ENCODE data around the gene RASSF7.
A peak's percentile ranks its signal among the peaks of the same experiment; 100 is the strongest.
"Not testable (repeated sequence)": the region's sequence is repeated elsewhere in the genome, so short reads cannot be mapped to it uniquely, and the experiment has no call there.

Gene RASSF7, protein sequence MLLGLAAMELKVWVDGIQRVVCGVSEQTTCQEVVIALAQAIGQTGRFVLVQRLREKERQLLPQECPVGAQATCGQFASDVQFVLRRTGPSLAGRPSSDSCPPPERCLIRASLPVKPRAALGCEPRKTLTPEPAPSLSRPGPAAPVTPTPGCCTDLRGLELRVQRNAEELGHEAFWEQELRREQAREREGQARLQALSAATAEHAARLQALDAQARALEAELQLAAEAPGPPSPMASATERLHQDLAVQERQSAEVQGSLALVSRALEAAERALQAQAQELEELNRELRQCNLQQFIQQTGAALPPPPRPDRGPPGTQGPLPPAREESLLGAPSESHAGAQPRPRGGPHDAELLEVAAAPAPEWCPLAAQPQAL

DNA sequence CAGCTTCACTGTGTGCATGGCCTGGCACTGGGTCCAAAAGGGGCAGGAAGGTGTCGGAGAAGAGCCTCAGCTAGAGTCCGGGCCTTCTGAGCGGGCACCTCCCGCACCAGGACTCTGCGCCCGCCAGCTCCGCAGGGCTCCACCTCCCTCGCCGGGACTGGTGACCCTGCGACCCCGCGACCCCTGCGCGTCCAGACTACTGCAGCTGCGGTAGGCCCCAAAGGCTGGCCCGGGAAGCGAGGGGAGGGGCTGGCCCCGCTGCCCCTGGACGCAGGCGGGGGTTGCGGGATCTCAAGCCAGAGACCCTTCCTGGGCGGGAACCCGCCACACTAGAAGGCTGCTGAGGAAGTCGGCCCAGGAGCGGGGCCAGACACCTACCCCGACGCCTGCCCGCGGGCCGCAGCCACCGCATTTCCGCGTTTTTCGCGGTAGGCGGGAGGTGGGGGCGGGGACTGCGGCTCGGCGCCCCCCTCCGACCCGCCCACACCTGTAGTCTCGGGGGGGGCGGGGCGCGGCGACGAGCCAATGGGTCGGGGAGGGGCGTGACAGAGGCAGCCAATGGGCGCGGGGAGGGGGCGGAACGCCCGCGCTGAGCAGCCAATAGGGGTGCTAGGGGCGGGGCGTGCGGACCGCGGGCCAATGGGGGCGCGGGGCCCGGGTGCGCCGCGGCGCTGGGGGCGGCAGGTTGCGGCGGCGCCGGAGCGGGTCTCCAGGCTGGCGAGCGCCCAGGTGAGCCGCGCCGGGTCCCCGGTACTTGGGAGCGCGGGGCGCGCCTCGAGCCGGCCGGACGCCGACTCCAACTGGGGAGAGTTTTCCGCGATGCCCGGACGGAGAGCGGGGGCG, at the start of gene RASSF7, which contains the start of gene LMNTD2:
TSS of gene RASSF7 (plus strand) at position 666 of the 843 bp plus-strand sequence. CDS start 799 bp downstream, outside the sequence.
TSS of gene LMNTD2 (minus strand) at position 434 of the 843 bp plus-strand sequence. CDS start at position 412, 22 bp downstream.
- DNase-seq (ENCODE audit: low read depth) = peak; percentile 51

DNA sequence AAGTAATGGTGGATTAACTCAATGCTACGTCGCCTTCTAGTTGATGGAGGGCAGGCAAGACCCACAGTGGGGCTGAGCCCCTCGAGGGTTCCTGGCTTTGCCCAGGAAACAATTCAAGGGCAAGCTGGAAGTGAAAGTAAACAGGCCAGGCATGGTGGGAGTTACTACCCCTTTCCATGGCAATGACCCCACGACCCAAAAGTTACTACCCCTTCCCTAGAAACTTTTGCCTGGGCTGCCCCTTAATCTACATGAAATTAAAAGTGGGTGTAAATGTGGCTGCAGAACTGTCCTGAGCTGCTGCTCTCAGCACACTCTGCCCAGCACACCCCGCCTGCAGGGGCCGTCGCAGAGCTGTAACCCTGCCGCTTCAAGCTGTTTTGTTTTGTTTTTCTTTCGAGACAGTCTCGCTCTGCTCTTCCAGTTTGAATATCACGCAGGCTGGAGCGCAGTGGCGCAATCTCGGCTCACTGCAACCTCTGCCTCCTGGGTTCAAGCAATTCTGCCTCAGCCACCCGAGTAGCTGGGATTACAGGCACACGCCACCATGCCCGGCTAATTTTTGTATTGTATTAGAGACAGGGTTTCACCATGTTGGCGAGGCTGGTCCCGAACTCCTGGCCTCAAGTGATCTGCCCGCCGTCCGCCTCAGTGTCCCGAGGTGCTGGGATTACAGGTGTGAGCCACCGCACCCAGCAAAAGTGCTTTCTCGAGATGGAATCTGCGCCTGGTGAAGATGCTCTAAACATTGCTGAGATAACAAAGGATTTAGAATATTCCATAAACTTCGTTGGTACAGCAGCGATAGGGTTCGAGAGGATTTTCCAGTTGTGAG, 47.8 kb upstream of the RASSF7 start:
- DNase-seq (ENCODE audit: low read depth) = no peak

DNA sequence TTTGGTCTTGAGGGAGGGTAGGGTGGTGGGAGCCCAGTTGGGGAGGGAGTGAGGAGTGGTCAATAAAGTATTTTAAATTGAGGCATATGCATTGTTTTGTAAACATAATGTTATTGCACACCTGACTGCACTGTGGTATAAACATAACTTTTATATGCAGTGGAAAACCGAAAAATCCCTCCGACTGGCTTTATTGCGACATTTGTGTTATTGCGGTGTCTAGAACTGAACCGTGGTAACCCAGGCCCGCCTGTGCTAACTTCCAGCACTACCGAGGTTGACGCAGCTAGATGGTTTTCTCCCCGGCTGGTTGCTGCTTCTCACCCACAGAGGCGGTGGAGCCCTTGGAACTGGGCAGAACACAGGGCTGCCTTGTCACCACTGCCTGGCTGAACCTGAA, 46.2 kb upstream of the RASSF7 start:
- DNase-seq (ENCODE audit: low read depth) = no peak

DNA sequence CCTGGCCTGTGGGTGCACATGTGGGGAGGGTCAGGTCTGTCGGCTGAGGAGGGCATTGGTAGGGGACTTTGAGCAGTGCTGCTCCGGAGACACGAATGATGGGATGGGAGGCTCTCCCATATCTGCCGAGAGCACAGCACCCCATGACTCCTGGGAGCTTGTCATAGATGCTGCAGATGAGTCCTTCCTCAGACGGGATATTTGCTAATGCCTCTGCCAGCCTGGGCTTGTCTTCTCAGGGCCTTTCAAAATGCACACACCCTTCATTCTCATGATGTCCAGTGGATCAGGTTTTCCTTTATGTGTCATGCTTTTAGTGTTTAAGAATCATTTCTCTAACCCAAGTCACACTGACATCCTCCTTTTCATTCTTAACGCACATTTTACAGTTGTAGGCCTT, 45.6 kb upstream of the RASSF7 start:
- DNase-seq (ENCODE audit: low read depth) = no peak

DNA sequence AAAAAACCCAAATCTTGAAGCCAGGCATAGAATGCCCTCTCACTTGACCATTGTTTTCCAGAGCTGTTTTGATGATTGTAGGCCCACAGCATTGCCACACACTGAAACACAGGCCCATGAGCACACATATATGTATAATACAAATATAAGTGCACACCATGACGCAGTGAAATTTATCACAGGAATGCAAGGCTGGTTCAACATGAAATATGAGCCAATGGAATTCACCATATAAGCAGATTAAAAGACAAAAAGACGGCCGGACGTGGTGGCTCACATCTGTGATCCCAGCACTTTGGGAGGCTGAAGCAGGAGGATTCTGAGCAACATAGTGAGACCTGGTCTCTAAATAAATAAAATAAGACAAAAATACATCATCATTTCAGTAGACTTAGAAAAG, 44.4 kb upstream of the RASSF7 start:
- DNase-seq (ENCODE audit: low read depth) = no peak

DNA sequence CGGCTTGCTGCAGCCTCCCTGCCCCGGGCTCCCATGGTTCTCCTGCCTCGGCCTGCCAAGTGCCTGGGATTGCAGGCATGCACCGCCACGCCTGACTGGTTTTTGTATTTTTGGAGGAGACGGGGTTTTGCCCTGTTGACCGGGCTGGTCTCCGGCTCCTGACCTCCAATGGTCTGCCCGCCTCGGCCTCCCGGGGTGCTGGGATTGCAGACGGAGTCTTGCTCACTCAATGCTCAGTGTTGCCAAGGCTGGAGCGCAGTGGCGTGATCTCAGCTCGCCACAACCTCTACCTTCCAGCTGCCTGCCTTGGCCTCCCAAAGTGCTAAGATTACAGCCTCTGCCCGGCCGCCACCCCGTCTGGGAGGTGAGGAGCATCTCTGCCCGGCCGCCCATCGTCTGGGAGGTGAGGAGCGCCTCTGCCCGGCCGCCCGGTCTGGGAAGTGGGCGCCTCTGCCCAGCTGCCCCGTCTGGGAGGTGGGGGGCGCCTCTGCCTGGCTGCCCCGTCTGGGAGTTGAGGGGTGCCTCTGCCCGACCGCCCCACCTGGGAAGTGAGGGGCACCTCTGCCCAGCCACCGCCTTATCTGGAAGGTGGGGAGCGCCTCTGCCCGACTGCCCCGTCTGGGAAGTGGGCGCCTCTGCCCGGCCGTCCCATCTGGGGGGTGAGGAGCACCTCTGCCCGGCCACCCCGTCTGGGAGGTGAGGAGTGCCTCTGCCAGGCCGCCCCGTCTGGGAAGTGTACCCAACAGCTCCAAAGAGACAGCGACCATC, 43.7 kb upstream of the RASSF7 start:
- DNase-seq (ENCODE audit: low read depth) = not testable (repeated sequence)

DNA sequence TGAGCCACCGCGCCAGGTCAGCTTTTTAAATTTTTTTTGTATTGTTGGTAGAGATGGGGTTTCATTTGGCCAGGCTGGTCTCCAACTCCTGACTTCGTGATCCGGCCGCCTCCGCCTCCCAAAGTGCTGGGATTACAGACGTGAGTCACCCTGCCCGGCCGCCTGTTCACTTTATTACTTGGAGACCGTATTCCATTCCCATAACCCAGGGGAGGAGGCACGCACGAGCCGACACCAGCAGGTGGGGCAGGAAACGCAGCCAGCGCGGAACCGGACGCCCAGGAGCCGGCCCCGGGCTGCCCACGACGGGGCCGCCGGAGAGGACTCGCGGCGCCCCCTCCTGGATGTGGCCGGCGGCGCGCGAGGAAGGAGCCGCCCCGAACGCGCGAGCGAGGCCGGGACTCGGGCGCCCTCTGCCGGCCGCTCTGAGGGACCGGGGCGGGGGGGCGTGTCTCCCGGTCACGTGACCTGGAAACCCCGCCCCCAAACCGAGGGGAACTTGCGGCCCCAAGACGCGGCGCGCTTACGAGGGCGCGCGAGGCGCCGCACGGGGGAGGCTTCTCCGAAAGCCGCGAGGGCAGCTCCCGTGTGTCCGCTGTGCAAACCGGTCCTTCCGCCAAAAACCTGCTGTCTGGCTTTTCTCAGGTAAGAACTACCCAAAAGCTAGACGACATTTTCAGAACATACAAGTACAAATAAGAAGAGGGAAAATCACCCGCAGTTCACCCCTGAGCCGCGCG, 42.1 kb upstream of the RASSF7 start:
- DNase-seq (ENCODE audit: low read depth) = peak; percentile 69

DNA sequence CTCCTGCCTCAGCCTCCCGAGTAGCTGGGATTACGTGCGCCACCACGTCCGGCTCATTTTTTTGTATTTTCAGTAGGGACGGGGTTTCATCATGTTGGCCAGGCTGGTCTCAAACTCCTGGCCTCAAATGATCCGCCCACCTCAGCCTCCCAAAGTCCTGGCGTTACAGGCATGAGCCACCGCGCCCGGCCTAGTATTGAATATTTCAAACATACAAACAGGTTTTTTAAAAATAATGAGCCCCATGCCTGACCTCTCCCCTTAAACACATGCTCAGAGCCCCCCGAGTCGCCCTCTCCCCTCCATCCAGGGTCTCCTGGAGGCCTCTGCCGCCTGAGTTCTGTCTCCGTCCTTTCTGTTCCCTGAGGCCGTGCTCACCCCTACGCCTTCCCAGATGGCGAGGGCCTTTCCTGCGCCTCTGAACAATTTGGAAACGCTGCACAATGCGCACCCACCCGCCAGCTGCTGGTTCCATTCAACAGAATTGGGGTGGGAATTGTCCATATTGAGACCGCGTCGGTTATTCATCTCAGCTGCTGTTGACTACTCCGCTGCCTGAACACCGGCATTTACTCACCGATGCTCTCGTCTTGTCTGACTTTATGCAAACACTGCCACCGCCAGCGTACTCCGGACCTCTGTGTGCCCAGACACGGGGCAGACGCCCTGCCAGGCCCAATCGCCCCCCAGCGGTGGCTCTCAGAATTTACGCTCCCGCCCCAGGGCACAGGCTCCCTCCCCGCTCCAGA, 40.2 kb upstream of the RASSF7 start:
- DNase-seq (ENCODE audit: low read depth) = no peak

DNA sequence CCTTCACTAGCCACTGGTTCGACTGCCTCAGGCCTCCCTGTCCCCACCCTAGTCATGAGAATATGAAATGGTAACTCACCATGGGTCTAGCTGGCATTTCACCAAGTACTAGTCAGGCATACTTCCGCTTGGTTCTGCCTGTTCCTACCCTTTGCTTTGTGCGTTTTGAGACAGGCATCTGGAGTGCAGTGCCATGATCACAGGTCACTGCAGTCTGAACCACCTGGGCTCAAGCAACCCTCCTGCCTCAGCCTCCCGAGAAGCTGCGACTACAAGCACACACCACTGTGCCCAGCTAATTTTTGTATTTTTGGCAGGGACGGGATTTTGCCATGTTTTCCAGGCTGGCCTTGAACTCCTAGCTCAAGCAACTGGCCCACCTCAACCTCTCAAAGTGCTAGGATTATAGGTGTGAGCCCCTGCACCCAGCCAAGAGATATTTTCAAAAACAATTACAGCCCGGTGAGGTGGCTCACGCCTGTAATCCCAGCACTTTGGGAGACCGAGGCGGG, 39.5 kb upstream of the RASSF7 start:
- no peak for DNase-seq (ENCODE audit: low read depth)

DNA sequence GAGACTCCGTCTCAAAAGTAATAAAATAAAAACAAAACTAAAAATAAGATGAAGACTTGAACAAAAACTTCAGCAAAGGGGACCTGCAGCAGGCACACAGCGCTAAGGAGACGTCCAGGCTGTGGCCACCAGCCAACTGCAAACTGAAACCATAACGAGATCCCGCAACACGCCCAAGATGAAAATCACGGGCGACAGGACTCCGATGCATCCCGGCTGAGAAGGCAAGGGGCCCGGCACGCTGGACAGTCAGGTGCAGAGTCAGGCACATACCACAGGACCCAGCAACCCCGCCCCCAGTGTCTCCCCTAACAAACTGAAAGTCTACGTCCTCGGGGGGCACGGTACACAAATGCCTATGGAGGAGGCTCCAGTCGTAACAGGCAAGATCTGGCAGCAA, 34.6 kb upstream of the RASSF7 start:
- no peak for DNase-seq (ENCODE audit: low read depth)

DNA sequence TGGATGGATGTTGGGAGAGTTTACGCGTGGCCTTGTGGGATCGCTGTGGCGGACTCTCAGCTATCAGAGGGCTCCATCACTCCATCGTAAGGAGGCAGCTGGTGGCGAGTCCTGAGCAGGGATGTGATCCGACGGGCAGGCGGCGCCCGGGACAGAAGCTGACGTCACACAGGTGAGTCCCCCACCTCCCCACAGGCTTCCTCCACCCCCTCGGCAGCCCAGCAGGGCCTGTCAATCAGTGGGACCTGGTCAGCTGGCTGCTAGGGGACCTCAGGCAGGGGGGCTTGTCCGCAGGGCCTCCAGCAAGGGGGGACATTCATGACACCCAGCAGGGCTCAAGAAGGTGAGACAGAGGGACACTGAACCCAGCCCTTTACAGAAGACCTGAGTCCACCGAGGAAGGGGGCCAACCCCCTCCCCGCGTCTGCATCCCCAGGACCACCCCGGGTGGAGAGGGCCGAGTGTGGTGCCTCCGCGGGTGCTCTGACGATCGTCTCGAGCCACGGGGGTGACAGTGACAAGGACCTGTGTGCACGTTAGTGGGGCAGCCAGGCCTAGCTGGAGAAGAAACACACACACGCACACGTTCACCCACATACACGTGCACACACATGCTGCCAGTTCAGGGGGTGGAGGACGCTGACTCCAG, 32.5 kb upstream of the RASSF7 start:
- DNase-seq (ENCODE audit: low read depth) = no peak

DNA sequence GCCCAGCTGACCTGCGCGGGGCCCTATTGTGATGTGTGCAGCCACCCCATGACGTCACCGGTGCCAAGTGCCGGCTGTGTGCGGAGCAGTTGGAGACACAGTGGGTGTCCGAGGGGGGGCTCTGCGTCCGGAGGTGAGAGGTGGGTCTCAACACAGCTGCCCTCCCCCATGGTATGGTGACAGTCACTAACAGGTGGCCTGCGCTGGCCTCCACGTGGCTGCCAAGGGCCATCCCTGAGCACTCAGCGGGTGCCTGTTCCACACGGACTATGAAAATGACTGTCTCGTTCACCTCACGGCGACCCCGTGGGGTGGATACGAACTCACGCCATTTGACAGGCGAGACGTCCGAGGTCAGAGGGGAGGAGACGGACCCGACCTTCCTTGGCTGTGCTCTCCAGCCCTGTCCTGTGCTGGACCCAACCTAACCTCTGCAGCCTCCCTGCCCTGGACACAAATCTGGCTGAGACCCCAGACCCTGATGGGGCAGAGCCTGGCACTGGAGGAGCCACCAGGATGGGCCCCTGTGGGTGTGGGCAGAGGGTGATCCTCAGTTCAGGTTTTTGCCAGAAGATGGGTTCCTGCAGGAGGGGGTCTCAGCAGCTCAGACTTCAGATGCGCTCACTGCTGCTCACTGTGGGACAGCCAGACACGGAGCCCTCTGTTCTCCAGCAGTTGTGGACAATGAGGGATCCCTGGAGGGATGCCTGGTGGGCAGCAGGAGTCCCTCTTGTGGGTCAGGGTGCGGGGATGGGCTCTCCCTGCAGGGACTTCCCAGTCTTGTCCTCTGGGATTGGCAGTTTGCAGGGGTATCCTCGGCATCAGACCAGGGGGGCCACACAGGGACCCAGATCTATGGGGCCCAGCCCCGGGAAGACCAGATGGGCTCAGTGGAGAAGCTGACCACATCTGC, 31.7 kb upstream of the RASSF7 start:
- DNase-seq (ENCODE audit: low read depth) = no peak

DNA sequence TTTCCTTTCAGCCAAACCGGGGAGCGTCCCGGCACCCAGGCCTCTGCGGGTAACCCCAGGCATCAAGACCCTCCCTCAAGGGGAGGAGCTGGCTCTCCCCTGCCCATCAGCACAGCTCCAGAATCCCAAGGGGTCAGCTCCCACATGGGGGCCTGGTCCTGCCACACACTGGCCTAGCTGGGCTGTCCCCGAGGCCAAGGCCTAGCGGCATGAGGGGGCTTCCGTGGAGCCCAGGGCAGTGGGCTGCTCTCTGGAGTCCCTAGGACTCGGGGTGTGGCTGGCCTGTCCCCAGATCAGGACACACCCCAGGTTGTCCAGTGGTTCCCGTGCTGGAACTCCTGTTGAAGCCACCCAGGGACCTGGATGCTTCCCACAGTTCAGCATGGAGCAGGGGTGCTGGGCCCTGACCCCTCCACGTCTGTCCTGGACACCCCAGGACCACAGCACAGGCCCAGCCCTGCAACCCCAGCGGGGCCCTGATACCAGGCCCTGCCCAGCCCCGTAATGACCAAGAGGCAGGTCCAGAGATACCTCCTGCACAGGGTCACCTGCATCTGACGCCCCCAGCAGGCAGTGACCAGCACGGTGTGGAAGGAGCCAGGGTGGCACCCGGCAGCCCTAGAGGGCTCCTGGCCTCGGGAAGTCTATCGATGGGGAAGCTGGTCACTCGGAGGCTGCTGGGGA, 30.9 kb upstream of the RASSF7 start:
- DNase-seq (ENCODE audit: low read depth) = no peak

DNA sequence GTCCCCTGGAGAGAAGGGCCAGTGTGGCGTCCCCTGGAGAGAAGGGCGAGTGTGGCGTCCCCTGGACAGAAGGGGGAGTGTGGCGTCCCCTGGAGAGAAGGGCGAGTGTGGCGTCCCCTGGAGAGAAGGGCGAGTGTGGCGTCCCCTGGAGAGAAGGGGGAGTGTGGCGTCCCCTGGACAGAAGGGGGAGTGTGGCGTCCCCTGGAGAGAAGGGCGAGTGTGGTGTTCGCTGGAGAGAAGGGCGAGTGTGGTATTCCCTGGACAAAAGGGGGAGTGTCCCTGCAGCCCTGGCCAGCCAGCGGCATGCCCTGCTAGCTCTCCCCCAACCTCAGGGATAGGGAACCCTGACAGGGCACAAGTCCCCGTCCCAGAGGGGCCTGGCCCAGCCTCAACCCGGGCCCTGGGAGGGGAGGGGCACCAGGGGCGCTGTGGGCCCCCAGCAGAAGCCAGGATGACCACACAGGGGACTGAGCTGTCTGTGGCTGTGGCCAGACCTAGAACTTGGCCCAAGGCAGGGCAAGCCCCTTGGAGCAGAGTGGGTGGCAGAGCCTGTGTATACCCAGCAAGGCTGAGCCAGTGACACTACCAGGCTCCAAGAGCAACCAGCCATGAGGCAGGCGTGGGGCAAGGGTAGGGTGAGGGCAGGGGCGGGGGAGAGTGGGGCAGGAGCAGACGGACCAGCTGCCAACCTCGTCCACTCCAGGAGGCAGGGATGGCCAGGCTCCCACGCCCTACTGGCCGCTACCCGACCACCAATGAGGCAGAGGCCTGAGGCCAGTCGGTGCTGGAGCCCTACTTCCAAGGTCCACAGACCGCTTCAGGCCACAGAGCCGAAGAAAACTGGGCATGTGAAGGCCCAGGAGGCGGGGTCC, 29.6 kb upstream of the RASSF7 start:
- no peak for DNase-seq (ENCODE audit: low read depth)

DNA sequence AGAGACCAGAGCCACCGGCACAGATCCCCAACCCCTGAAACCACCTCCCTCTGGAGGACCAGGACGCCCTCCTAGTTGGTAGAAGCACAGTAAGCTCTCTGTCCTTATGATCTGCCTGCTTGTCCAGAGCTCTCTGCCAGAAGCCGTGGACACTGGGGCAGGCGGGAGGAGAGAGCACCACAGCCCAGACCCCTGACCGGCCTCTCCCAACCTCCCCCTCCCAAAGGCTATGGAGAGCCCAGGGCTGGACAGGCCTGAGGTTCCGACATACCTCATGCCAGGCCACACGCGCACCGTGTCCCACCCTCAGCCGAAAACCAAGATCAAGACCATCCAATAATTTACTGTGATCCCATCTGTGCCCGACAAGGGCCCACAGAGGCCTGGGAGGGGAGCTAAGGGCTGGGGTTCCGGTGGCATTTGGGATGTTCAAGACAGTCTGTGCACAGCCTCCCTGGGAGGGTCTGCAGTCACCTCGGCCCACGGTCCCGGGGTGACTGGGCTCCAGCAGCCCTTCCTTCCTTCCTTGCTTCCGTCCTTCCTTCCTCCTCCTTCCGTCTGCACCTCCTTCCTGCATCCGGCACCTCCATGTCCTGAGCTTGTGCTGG, 28.7 kb upstream of the RASSF7 start:
- no peak for DNase-seq (ENCODE audit: low read depth)

DNA sequence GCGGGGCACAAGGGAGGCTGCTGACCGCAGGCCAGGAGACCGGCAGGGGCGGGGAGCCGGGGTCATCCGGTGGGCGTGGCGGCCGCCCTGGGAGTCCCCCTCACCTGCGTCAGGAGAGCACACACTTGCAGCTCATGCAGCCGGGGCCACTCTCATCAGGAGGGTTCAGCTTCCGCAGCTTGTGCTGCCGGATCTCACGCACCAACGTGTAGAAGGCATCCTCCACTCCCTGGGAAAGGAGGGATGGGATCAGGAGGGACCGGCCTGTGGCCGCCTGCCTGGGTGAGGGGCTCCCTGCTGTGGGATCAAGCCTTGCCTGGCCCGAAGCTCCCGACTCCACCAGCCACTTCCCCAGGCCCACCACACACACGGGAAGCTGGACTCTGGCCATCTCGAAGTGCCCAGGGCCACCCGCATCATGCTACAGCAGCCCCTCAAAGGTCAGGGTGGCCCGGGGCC, 28.2 kb upstream of the RASSF7 start:
- no peak for DNase-seq (ENCODE audit: low read depth)

All from CMK (cell line).